ENCODE measurements around the gene PDLIM3. TPM values are rescaled to one million over a fixed set of nuclear protein-coding genes. Genes with fewer than 3 reads are reported as not detected.

The PDLIM3 gene
- total RNA-seq, 2 donors from 2014 or later: not detected

GRCh38 chr4:185470501-185471195, 64.7 kb downstream of the PDLIM3 start:
- Mint-ChIP-seq H3K4me3 (peak overlapping the region; percentile 90), H3K27me3 (no peaks in the 10 kb centered on the region), H3K4me1 (peaks cover 13% of the 10 kb centered on the region), H3K27ac (no peak overlapping the region), H3K36me3 (ENCODE audit: low read depth) (no peaks in the 10 kb centered on the region)
- no peaks in the 10 kb centered on the region for H3K9me3 ChIP-seq (ENCODE audit: control insufficient read depth, low read length, poor library complexity, severe bottlenecking)
- ATAC-seq (peak; percentile 28), DNase-seq (peak in 2 of 3 donors; percentile 39 to 43)

- Mint-ChIP-seq H3K27me3 (no peaks in the 10 kb centered on the region), H3K4me3 (no peak overlapping the region), H3K36me3 (ENCODE audit: low read depth) (no peaks in the 10 kb centered on the region), H3K4me1 (peaks cover 13% of the 10 kb centered on the region), H3K27ac (no peak overlapping the region)
- DNase-seq (no peak), ATAC-seq (no peak)
- H3K9me3 ChIP-seq (ENCODE audit: control insufficient read depth, low read length, poor library complexity, severe bottlenecking): no peaks in the 10 kb centered on the region
These were observed 65.6 kb downstream of the PDLIM3 start for GRCh38 chr4:185469580-185470154.

- no peak for ATAC-seq
- Mint-ChIP-seq H3K4me1 (peaks cover 13% of the 10 kb centered on the region), H3K4me3 (no peak overlapping the region), H3K27me3 (no peaks in the 10 kb centered on the region), H3K27ac (no peak overlapping the region), H3K36me3 (ENCODE audit: low read depth) (no peaks in the 10 kb centered on the region)
- no peaks in the 10 kb centered on the region for H3K9me3 ChIP-seq (ENCODE audit: control insufficient read depth, low read length, poor library complexity, severe bottlenecking)
- DNase-seq: no peak
These were observed 66.3 kb downstream of the PDLIM3 start for GRCh38 chr4:185468999-185469398.

GRCh38 chr4:185467991-185468390, 67.3 kb downstream of the PDLIM3 start:
- DNase-seq (no peak), ATAC-seq (no peak)
- H3K4me3 Mint-ChIP-seq: no peak overlapping the region
- no peaks in the 10 kb centered on the region for H3K36me3 Mint-ChIP-seq (ENCODE audit: low read depth)
- no peaks in the 10 kb centered on the region for H3K27me3 Mint-ChIP-seq
- peaks cover 13% of the 10 kb centered on the region for H3K4me1 Mint-ChIP-seq
- H3K27ac Mint-ChIP-seq: no peak overlapping the region
- no peaks in the 10 kb centered on the region for H3K9me3 ChIP-seq (ENCODE audit: control insufficient read depth, low read length, poor library complexity, severe bottlenecking)

GRCh38 chr4:185467101-185467500, 68.2 kb downstream of the PDLIM3 start:
- Mint-ChIP-seq H3K36me3 (ENCODE audit: low read depth) (no peaks in the 10 kb centered on the region), H3K4me1 (peaks cover 13% of the 10 kb centered on the region), H3K27me3 (no peaks in the 10 kb centered on the region)

GRCh38 chr4:185465707-185466106, 69.6 kb downstream of the PDLIM3 start:
- no peak overlapping the region for H3K27ac Mint-ChIP-seq
- H3K27me3 Mint-ChIP-seq: peaks cover 8% of the 10 kb centered on the region

More at GRCh38 chr4:185467101-185467500, 68.2 kb downstream of the PDLIM3 start:
- no peak for DNase-seq
- no peaks in the 10 kb centered on the region for H3K9me3 ChIP-seq (ENCODE audit: control insufficient read depth, low read length, poor library complexity, severe bottlenecking)
- Mint-ChIP-seq H3K27ac (peak overlapping the region; percentile 32), H3K4me3 (no peak overlapping the region)
- ATAC-seq: no peak

GRCh38 chr4:185464887-185465286, 70.4 kb downstream of the PDLIM3 start:
- H3K4me3 Mint-ChIP-seq: no peak overlapping the region
- no peaks in the 10 kb centered on the region for H3K9me3 ChIP-seq (ENCODE audit: control insufficient read depth, low read length, poor library complexity, severe bottlenecking)
- H3K27me3 Mint-ChIP-seq: peaks cover 15% of the 10 kb centered on the region
- DNase-seq: no peak
- H3K27ac Mint-ChIP-seq: no peak overlapping the region
- ATAC-seq: no peak
- H3K36me3 Mint-ChIP-seq (ENCODE audit: low read depth): no peaks in the 10 kb centered on the region
- H3K4me1 Mint-ChIP-seq: peaks cover 6% of the 10 kb centered on the region

More at GRCh38 chr4:185465707-185466106, 69.6 kb downstream of the PDLIM3 start:
- H3K9me3 ChIP-seq (ENCODE audit: control insufficient read depth, low read length, poor library complexity, severe bottlenecking): no peaks in the 10 kb centered on the region
- peaks cover 10% of the 10 kb centered on the region for H3K4me1 Mint-ChIP-seq
- H3K36me3 Mint-ChIP-seq (ENCODE audit: low read depth): no peaks in the 10 kb centered on the region
- no peak overlapping the region for H3K4me3 Mint-ChIP-seq
- no peak for ATAC-seq
- DNase-seq: no peak

- H3K4me3 Mint-ChIP-seq: no peak overlapping the region
- H3K4me1 Mint-ChIP-seq: no peaks in the 10 kb centered on the region
- no peaks in the 10 kb centered on the region for H3K36me3 Mint-ChIP-seq (ENCODE audit: low read depth)
- H3K9me3 ChIP-seq (ENCODE audit: control insufficient read depth, low read length, poor library complexity, severe bottlenecking): no peaks in the 10 kb centered on the region
- peaks cover 22% of the 10 kb centered on the region for H3K27me3 Mint-ChIP-seq
- DNase-seq (no peak), ATAC-seq (no peak)
- H3K27ac Mint-ChIP-seq: no peak overlapping the region
These were observed 71.1 kb downstream of the PDLIM3 start for GRCh38 chr4:185464183-185464582.

- Mint-ChIP-seq H3K4me1 (no peaks in the 10 kb centered on the region), H3K36me3 (ENCODE audit: low read depth) (no peaks in the 10 kb centered on the region), H3K4me3 (no peak overlapping the region), H3K27me3 (peaks cover 26% of the 10 kb centered on the region), H3K27ac (no peak overlapping the region)
- H3K9me3 ChIP-seq (ENCODE audit: control insufficient read depth, low read length, poor library complexity, severe bottlenecking): no peaks in the 10 kb centered on the region
- ATAC-seq (no peak), DNase-seq (no peak)
These were observed 71.8 kb downstream of the PDLIM3 start for GRCh38 chr4:185463541-185463940.

- no peaks in the 10 kb centered on the region for H3K36me3 Mint-ChIP-seq (ENCODE audit: low read depth)
- peaks cover 32% of the 10 kb centered on the region for H3K27me3 Mint-ChIP-seq
These were observed 73.7 kb downstream of the PDLIM3 start for GRCh38 chr4:185461565-185461964.

GRCh38 chr4:185457136-185457535, 78.2 kb downstream of the PDLIM3 start:
- no peaks in the 10 kb centered on the region for H3K36me3 Mint-ChIP-seq (ENCODE audit: low read depth)
- no peaks in the 10 kb centered on the region for H3K9me3 ChIP-seq (ENCODE audit: control insufficient read depth, low read length, poor library complexity, severe bottlenecking)
- ATAC-seq (no peak), DNase-seq (no peak)
- H3K27ac Mint-ChIP-seq: no peak overlapping the region
- no peak overlapping the region for H3K4me3 Mint-ChIP-seq
- peaks cover 40% of the 10 kb centered on the region for H3K27me3 Mint-ChIP-seq
- no peaks in the 10 kb centered on the region for H3K4me1 Mint-ChIP-seq

More at GRCh38 chr4:185461565-185461964, 73.7 kb downstream of the PDLIM3 start:
- DNase-seq (no peak), ATAC-seq (no peak)
- no peaks in the 10 kb centered on the region for H3K9me3 ChIP-seq (ENCODE audit: control insufficient read depth, low read length, poor library complexity, severe bottlenecking)
- H3K4me1 Mint-ChIP-seq: no peaks in the 10 kb centered on the region
- no peak overlapping the region for H3K27ac Mint-ChIP-seq
- H3K4me3 Mint-ChIP-seq: no peak overlapping the region

- H3K27ac Mint-ChIP-seq: no peak overlapping the region
- no peaks in the 10 kb centered on the region for H3K36me3 Mint-ChIP-seq (ENCODE audit: low read depth)
- H3K27me3 Mint-ChIP-seq: peaks cover 35% of the 10 kb centered on the region
- H3K9me3 ChIP-seq (ENCODE audit: control insufficient read depth, low read length, poor library complexity, severe bottlenecking): no peaks in the 10 kb centered on the region
- no peak for ATAC-seq
- no peaks in the 10 kb centered on the region for H3K4me1 Mint-ChIP-seq
- H3K4me3 Mint-ChIP-seq: no peak overlapping the region
- no peak for DNase-seq
These were observed 79.2 kb downstream of the PDLIM3 start for GRCh38 chr4:185456131-185456530.

Data from T-helper 17 cell (primary cell).